ENCODE results near the gene PYGL.

The PYGL gene

GRCh38 chr14:50978888-50979287 is 34.6 kb upstream of the PYGL start:
- Histone ChIP-seq H3K36me3 (no peaks in the 10 kb centered on the region; the same call in 1 of the 2 replicates), H3K27me3 (no peaks in the 10 kb centered on the region), H3K9me3 (no peaks in the 10 kb centered on the region), H3K4me3 (ENCODE audit: low read depth, low read length) (no peak overlapping the region), H3K4me1 (no peaks in the 10 kb centered on the region; the same call in 1 of the 2 replicates)
- TF ChIP-seq CTCF (IDR thresholded peaks at IDR 0.05; ENCODE audit: low read depth, low read length), result no peak
- DNase-seq, result no peak

GRCh38 chr14:50978529-50978871 is 34.2 kb upstream of the PYGL start:
- H3K4me1 ChIP-seq, result no peaks in the 10 kb centered on the region; the same call in 1 of the 2 replicates
- no peak for DNase-seq
- no peaks in the 10 kb centered on the region; the same call in 1 of the 2 replicates for H3K36me3 ChIP-seq
- no peak overlapping the region for H3K4me3 ChIP-seq (ENCODE audit: low read depth, low read length)
- no peaks in the 10 kb centered on the region for H3K9me3 ChIP-seq
- no peaks in the 10 kb centered on the region for H3K27me3 ChIP-seq
- TF ChIP-seq CTCF (IDR thresholded peaks at IDR 0.05; ENCODE audit: low read depth, low read length), result no peak

GRCh38 chr14:50977863-50978528 is 33.7 kb upstream of the PYGL start:
- TF ChIP-seq CTCF (IDR thresholded peaks at IDR 0.05; ENCODE audit: low read depth, low read length), result no peak
- no peaks in the 10 kb centered on the region for H3K9me3 ChIP-seq
- no peaks in the 10 kb centered on the region; the same call in 1 of the 2 replicates for H3K36me3 ChIP-seq
- DNase-seq, result no peak
- H3K4me3 ChIP-seq (ENCODE audit: low read depth, low read length), result no peak overlapping the region
- H3K4me1 ChIP-seq, result no peaks in the 10 kb centered on the region; the same call in 1 of the 2 replicates
- H3K27me3 ChIP-seq, result no peaks in the 10 kb centered on the region

- H3K27me3 ChIP-seq, result no peaks in the 10 kb centered on the region
- no peak for DNase-seq
- no peak overlapping the region for H3K4me3 ChIP-seq (ENCODE audit: low read depth, low read length)
- H3K4me1 ChIP-seq, result peaks cover 10% of the 10 kb centered on the region
- H3K9me3 ChIP-seq, result no peaks in the 10 kb centered on the region
- no peaks in the 10 kb centered on the region; the same call in 1 of the 2 replicates for H3K36me3 ChIP-seq
- no peak for TF ChIP-seq CTCF (IDR thresholded peaks at IDR 0.05; ENCODE audit: low read depth, low read length)
Measured at GRCh38 chr14:50974118-50974517, 29.8 kb upstream of the PYGL start.

- TF ChIP-seq CTCF (IDR thresholded peaks at IDR 0.05; ENCODE audit: low read depth, low read length), result no peak
- DNase-seq, result no peak
- no peaks in the 10 kb centered on the region for H3K9me3 ChIP-seq
- H3K27me3 ChIP-seq, result no peaks in the 10 kb centered on the region
- no peaks in the 10 kb centered on the region for H3K36me3 ChIP-seq
- no peak overlapping the region for H3K4me3 ChIP-seq (ENCODE audit: low read depth, low read length)
- peaks cover 10% of the 10 kb centered on the region for H3K4me1 ChIP-seq
Measured at GRCh38 chr14:50972734-50973133, 28.5 kb upstream of the PYGL start.

- Histone ChIP-seq H3K27me3 (no peaks in the 10 kb centered on the region), H3K9me3 (no peaks in the 10 kb centered on the region), H3K36me3 (no peaks in the 10 kb centered on the region), H3K4me1 (peaks cover 10% of the 10 kb centered on the region), H3K4me3 (ENCODE audit: low read depth, low read length) (no peak overlapping the region)
- DNase-seq, result no peak
- no peak for TF ChIP-seq CTCF (IDR thresholded peaks at IDR 0.05; ENCODE audit: low read depth, low read length)
Measured at GRCh38 chr14:50970886-50971781, 26.9 kb upstream of the PYGL start.
